Neutrophil (primary cell): Measurements from ENCODE around the gene HPS3.

Experiments
- H3K27ac ChIP-seq: fragments of 200-600 bp; sonication (generic); 2 replicates; pipeline ENCODE4 v1.5.1; 2016; ENCODE audit warnings: mild to moderate bottlenecking, moderate library complexity
- H3K27me3 ChIP-seq: fragments of 200-600 bp; sonication (generic); 2 replicates; pipeline ENCODE4 v1.6.0; 2016; ENCODE audit warnings: mild to moderate bottlenecking
- H3K36me3 ChIP-seq: fragments of 200-600 bp; sonication (generic); 2 replicates; pipeline ENCODE4 v1.5.1; 2017
- H3K4me1 ChIP-seq, 2 experiments: fragments of 200-600 bp in 1 of 2; sonication (generic) in 1 of 2; 1 replicate in 1 of 2; 2 replicates in 1 of 2; pipeline versions ENCODE4 v1.5.1 to v1.6.1; 2013 to 2016; ENCODE audit warnings: low read depth in 1 of 2, low read length in 1 of 2, mild to moderate bottlenecking in 1 of 2, moderate library complexity in 1 of 2; ENCODE audit not compliant: control insufficient read depth in 1 of 2, insufficient read depth in 1 of 2
- H3K4me3 ChIP-seq, 2 experiments: fragments of 200-600 bp in 1 of 2; sonication (generic) in 1 of 2; 1 replicate in 1 of 2; 2 replicates in 1 of 2; pipeline ENCODE4 v1.5.1; 2013 to 2016; ENCODE audit warnings: low read depth in 1 of 2, low read length in 1 of 2, mild to moderate bottlenecking in 1 of 2, moderate library complexity in 1 of 2
- H3K9me3 ChIP-seq: fragments of 200-600 bp; sonication (generic); 2 replicates; pipeline ENCODE4 v1.5.1; 2016
- CTCF ChIP-seq: fragments of 200-600 bp; sonication (generic); IDR thresholded peaks from 2 replicates; pipeline ENCODE4 v1.5.1; 2016; ENCODE audit warnings: antibody characterized with exemption

HPS3 gene

DNA sequence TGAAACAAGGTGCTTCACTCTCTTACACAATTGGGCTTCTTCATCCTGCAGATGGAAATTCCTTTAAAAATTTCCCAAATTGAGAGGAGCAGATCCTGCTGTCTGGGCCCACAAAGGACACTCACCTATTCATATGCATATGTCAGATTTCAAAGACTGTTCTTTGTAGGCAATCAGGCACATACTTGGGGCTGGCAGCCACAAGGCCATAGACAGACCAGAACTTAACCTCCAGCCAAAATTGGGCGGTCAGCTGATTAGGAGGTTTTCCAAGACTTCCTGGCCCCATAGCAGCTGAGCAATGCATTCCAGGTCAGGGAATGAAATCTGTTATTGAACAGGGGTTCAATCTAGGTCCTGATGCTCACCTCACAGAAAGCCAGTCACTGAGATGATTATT lies 15.0 kb upstream of the HPS3 start:
- H3K36me3 ChIP-seq: no peaks in the 10 kb centered on the region
- H3K9me3 ChIP-seq: no peaks in the 10 kb centered on the region
- H3K27me3 ChIP-seq: no peaks in the 10 kb centered on the region
- H3K27ac ChIP-seq: no peak overlapping the region
- H3K4me1 ChIP-seq: no peaks in the 10 kb centered on the region
- H3K4me3 ChIP-seq: no peak overlapping the region
- no peak for TF ChIP-seq CTCF

DNA sequence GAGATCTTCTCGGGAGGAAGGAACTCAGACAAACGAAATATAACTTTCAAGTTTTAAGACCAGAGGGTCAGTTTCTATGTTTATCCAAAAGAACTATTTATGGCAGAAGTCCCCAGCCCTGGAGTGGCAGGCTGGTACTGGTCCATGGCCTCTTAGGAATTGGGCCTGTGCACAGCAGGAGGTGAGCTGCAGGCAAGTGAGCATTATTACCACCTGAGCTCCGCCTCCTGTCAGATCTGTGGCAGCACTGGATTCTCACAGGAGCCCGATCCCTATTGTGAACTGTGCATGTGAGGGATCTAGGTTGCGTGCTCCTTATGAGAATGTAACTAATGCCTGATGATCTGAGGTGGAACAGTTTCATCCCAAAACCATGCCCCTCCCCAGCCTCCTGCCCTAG lies 14.3 kb upstream of the HPS3 start:
- Histone ChIP-seq H3K9me3 (no peaks in the 10 kb centered on the region), H3K27ac (no peak overlapping the region), H3K36me3 (no peaks in the 10 kb centered on the region), H3K4me3 (no peak overlapping the region), H3K27me3 (no peaks in the 10 kb centered on the region), H3K4me1 (no peaks in the 10 kb centered on the region)
- TF ChIP-seq CTCF: no peak

DNA sequence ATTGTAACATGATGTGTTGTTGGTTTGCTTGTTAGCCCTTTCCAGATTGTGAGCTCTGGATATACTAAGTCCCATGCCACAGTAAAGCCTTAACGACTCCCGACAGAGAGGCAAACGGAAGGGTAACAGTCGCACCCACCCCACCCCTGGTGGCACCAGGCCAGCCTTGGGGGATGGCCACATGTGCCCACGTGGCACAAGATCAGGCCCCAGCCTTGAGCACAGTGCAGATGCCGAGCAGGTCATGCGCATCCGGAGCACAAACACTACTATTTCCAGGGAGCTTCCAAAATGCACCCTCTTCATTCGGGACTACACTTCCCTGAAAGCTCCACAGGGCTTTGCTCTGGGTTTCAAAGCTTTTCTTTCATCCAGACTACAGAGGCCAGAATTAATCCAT lies 10.7 kb upstream of the HPS3 start:
- no peaks in the 10 kb centered on the region for H3K9me3 ChIP-seq
- H3K4me1 ChIP-seq: no peaks in the 10 kb centered on the region
- no peak overlapping the region for H3K4me3 ChIP-seq
- no peaks in the 10 kb centered on the region for H3K27me3 ChIP-seq
- H3K27ac ChIP-seq: no peak overlapping the region
- H3K36me3 ChIP-seq: no peaks in the 10 kb centered on the region
- TF ChIP-seq CTCF: no peak

- Histone ChIP-seq H3K4me3 (no peak overlapping the region), H3K4me1 (no peaks in the 10 kb centered on the region), H3K9me3 (no peaks in the 10 kb centered on the region), H3K27me3 (no peaks in the 10 kb centered on the region), H3K27ac (no peak overlapping the region), H3K36me3 (no peaks in the 10 kb centered on the region)
- no peak for TF ChIP-seq CTCF
These were observed 10.0 kb upstream of the HPS3 start for GRCh38 chr3:149119466-149119865.

GRCh38 chr3:149120051-149120972 lies 9.1 kb upstream of the HPS3 start:
- no peaks in the 10 kb centered on the region for H3K36me3 ChIP-seq
- no peak overlapping the region for H3K4me3 ChIP-seq
- H3K27ac ChIP-seq: no peak overlapping the region
- H3K4me1 ChIP-seq: no peaks in the 10 kb centered on the region
- H3K27me3 ChIP-seq: no peaks in the 10 kb centered on the region
- no peak for TF ChIP-seq CTCF
- no peaks in the 10 kb centered on the region for H3K9me3 ChIP-seq
